Osteoblast (primary cell): ENCODE data around the gene LAMA4. TPM values are rescaled to one million over a fixed set of nuclear protein-coding genes. Genes with fewer than 3 reads are reported as not detected.

Experiments used
- DNase-seq: peaks from one replicate; pipeline ENCODE4 v3.0.0; 2011; ENCODE audit warnings: low spot score, mixed read lengths; ENCODE audit not compliant: insufficient read length; ENCODE audit errors: missing footprints
- H2AFZ ChIP-seq: 2 replicates; pipeline ENCODE4 v1.6.0; 2011; ENCODE audit warnings: mild to moderate bottlenecking, low read length
- H3K27ac ChIP-seq: 2 replicates; pipeline ENCODE4 v1.5.1; 2011; ENCODE audit warnings: mild to moderate bottlenecking, low read depth, low read length, moderate library complexity
- H3K27me3 ChIP-seq: 2 replicates; pipeline ENCODE4 v1.6.0; 2012; ENCODE audit warnings: mild to moderate bottlenecking, control low read depth, inconsistent platforms, low read length, moderate library complexity; ENCODE audit not compliant: insufficient read depth
- H3K36me3 ChIP-seq: 2 replicates; pipeline ENCODE4 v1.5.1; 2011; ENCODE audit warnings: mild to moderate bottlenecking, low read length, control low read depth, moderate library complexity; ENCODE audit not compliant: insufficient read depth
- H3K4me1 ChIP-seq: 2 replicates; pipeline ENCODE4 v1.5.1; 2011; ENCODE audit warnings: mild to moderate bottlenecking, low read length, control low read depth, moderate library complexity; ENCODE audit not compliant: insufficient read depth
- H3K4me2 ChIP-seq: 2 replicates; pipeline ENCODE4 v1.6.0; 2011; ENCODE audit warnings: mild to moderate bottlenecking, low read length; ENCODE audit not compliant: insufficient read depth
- H3K4me3 ChIP-seq: fragments of 200-600 bp; sonication (generic); 3 replicates; pipeline ENCODE4 v1.5.1; 2012; ENCODE audit warnings: mild to moderate bottlenecking, low read length, inconsistent platforms; ENCODE audit not compliant: insufficient read depth
- H3K79me2 ChIP-seq: 2 replicates; pipeline ENCODE4 v1.6.0; 2012; ENCODE audit warnings: mild to moderate bottlenecking, low read length, control low read depth, inconsistent platforms; ENCODE audit not compliant: insufficient read depth
- H3K9me3 ChIP-seq: 2 replicates; pipeline ENCODE4 v1.5.1; 2011; ENCODE audit warnings: low read depth, low read length, control low read depth
- H4K20me1 ChIP-seq: 2 replicates; pipeline ENCODE4 v1.6.0; 2012; ENCODE audit warnings: mild to moderate bottlenecking, low read length, control low read depth; ENCODE audit not compliant: insufficient read depth
- total RNA-seq: library from RNA; depleted of rRNA; stranded (reverse); fragments of >200 nt; gene quantifications from 2 replicates; pipeline ENCODE4 v1.2.3, GENCODE V29; 2012
- TF ChIP-seq, protein P1 (sequence below): IDR thresholded peaks from 2 replicates; pipeline ENCODE4 v1.5.1; 2011; ENCODE audit warnings: mild to moderate bottlenecking, low read depth, low read length, moderate library complexity; ENCODE audit errors: extremely low read depth

Gene LAMA4
- total RNA-seq, 1 donor, result 260 TPM

DNA sequence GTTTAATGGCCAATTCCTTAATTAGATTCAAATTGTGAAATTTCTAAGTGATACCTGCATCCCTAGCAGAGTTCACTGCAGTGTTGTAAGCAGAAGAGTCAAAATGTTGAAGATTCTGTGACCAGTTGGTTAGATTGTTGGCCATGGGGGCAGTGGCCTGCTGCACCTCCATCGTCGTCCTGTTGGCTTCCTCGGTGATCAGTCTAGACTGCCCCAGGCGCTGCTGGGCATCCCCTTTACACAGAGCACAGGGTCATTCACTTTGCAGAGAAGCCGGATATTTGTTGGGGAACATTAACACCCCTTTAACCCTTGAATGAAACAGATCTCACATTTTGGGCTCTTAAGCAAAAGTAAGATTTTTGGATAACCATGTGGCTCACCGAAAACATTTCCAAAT lies 106.3 kb downstream of the LAMA4 start:
- H2AFZ ChIP-seq, result no peak overlapping the region
- H3K4me3 ChIP-seq, result no peak overlapping the region
- TF ChIP-seq, protein P1, sequence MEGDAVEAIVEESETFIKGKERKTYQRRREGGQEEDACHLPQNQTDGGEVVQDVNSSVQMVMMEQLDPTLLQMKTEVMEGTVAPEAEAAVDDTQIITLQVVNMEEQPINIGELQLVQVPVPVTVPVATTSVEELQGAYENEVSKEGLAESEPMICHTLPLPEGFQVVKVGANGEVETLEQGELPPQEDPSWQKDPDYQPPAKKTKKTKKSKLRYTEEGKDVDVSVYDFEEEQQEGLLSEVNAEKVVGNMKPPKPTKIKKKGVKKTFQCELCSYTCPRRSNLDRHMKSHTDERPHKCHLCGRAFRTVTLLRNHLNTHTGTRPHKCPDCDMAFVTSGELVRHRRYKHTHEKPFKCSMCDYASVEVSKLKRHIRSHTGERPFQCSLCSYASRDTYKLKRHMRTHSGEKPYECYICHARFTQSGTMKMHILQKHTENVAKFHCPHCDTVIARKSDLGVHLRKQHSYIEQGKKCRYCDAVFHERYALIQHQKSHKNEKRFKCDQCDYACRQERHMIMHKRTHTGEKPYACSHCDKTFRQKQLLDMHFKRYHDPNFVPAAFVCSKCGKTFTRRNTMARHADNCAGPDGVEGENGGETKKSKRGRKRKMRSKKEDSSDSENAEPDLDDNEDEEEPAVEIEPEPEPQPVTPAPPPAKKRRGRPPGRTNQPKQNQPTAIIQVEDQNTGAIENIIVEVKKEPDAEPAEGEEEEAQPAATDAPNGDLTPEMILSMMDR, result no peak
- peaks cover 93% of the 10 kb centered on the region for H3K36me3 ChIP-seq
- H3K27me3 ChIP-seq, result no peaks in the 10 kb centered on the region
- H3K4me1 ChIP-seq, result no peaks in the 10 kb centered on the region
- H3K27ac ChIP-seq, result no peak overlapping the region
- no peaks in the 10 kb centered on the region for H3K79me2 ChIP-seq
- H4K20me1 ChIP-seq, result no peaks in the 10 kb centered on the region
- no peaks in the 10 kb centered on the region for H3K9me3 ChIP-seq
- H3K4me2 ChIP-seq, result no peak overlapping the region
- no peak for DNase-seq

DNA sequence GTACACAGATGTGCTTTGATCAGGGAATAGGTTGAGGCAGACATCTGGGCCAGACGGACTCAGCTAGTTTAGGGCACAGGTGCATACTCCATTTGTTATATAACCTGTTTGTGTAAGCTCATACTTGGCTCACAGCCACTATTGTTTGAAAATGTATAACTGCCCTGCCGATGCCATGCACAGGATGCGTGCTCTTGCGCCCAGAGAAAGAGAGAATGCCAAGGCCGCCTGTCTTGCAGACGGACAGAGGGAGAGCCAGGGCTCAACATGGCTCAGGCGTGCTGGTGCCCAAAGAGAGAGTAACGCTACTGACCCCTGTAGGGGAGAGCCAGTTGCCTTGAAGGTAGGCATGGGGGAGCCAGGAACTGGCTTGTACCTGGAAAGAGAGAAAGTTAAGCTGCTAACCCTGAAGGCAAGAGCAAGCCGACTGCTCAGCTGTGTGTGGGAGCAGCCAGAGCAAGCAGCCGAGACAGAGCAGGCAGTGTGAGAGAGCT lies 109.2 kb downstream of the LAMA4 start:
- Histone ChIP-seq H4K20me1 (no peaks in the 10 kb centered on the region), H3K4me1 (no peaks in the 10 kb centered on the region), H3K27ac (no peak overlapping the region), H2AFZ (no peak overlapping the region), H3K27me3 (no peaks in the 10 kb centered on the region), H3K9me3 (no peaks in the 10 kb centered on the region), H3K4me2 (no peak overlapping the region), H3K79me2 (no peaks in the 10 kb centered on the region), H3K36me3 (peaks cover 93% of the 10 kb centered on the region), H3K4me3 (no peak overlapping the region)
- no peak for DNase-seq
- TF ChIP-seq, protein P1, result no peak

DNA sequence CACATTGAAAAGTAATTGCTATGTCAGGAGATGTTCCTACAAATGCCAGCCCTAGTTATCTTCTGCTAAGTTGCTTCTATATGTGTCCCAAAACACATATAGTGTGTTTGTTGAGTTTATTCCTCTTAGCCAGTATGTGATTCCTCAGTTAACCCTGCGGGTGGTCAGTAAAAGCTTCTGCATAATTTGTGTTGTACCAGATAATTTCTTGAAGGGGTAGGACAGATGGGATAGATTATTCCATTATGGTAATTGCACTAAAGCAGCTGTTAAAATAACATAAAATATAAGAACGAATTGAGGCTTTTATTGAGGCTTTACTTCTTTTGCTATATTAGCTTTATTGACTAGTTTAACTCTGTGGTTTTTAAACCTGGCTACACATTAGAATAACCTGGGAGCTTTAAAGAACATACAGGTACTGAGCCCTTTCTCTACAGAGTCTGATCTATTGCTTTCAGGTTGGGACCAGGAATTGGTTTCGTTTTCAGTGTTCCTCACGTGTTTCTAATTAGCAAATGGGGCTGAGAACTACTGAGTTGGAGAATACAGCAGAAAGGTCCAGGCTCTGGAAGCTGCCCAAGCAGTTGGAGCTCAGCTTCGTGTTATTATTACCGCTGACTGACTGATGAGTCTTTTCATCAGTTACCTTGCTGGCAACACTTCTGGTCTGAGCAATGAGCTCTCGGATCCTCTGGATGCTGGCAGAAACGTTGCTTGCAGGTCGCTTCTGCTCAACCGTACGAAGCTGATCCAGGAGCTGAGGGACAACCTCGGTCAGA lies 110.0 kb downstream of the LAMA4 start:
- peaks cover 93% of the 10 kb centered on the region for H3K36me3 ChIP-seq
- H3K4me1 ChIP-seq, result no peaks in the 10 kb centered on the region
- H3K9me3 ChIP-seq, result no peaks in the 10 kb centered on the region
- no peaks in the 10 kb centered on the region for H4K20me1 ChIP-seq
- TF ChIP-seq, protein P1, result no peak
- H2AFZ ChIP-seq, result no peak overlapping the region
- H3K79me2 ChIP-seq, result no peaks in the 10 kb centered on the region
- H3K27me3 ChIP-seq, result no peaks in the 10 kb centered on the region
- H3K4me3 ChIP-seq, result no peak overlapping the region
- no peak overlapping the region for H3K4me2 ChIP-seq
- no peak for DNase-seq
- no peak overlapping the region for H3K27ac ChIP-seq

DNA sequence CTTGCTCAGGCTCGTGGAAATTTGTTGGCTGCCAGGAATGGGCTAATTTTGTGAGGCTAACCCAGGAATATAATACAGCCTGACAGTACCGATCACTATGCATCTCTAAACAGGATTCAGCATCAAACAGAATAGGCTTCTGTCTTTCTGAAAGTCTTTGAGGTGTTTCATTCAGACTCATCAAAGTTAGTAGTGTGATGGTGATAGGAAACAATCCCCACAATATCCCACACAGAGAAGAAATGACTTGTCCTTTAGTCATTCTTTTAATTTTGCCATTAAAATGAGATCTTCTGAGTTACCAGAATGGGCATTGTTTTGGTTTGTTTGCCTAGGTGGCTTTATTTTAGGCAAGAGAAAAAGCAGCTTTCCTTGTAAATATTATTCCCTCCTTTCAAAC lies 112.7 kb downstream of the LAMA4 start:
- Histone ChIP-seq H3K79me2 (no peaks in the 10 kb centered on the region), H3K4me3 (no peak overlapping the region), H4K20me1 (no peaks in the 10 kb centered on the region), H3K9me3 (no peaks in the 10 kb centered on the region), H3K27me3 (no peaks in the 10 kb centered on the region), H3K27ac (no peak overlapping the region), H3K36me3 (peaks cover 99% of the 10 kb centered on the region), H3K4me2 (no peak overlapping the region), H3K4me1 (no peaks in the 10 kb centered on the region), H2AFZ (no peak overlapping the region)
- TF ChIP-seq, protein P1, result no peak
- DNase-seq, result no peak
